Psoas muscle (tissue), 8 donors: ENCODE measurements around the gene KRTAP2-2. TPM values are rescaled to one million over a fixed set of nuclear protein-coding genes. Genes with fewer than 3 reads are reported as not detected.
"Not testable (repeated sequence)": the region's sequence is repeated elsewhere in the genome, so short reads cannot be mapped to it uniquely, and the experiment has no call there.

Source experiments
- ATAC-seq, 4 donors: fragments of 200-7000 bp; cut with Tn5 transposase; one replicate each; pipeline ENCODE4 v1.9.1; 2020; ENCODE audit warnings: moderate library complexity in 3 of 4, mild to moderate bottlenecking in 2 of 4
- DNase-seq, 2 donors: peaks; one replicate each; pipeline ENCODE4 v3.0.0-alpha.2; 2020
- H3K27ac ChIP-seq: fragments of 200-600 bp; one replicate; pipeline ENCODE4 v1.8.0; 2022
- H3K27me3 ChIP-seq, 3 donors: fragments of 200-600 bp in 1 of 3; one replicate each; pipeline versions ENCODE4 v1.6.1 to v1.8.0; 2013 to 2022; ENCODE audit warnings: low read length in 2 of 3, mild to moderate bottlenecking in 2 of 3, moderate library complexity in 1 of 3; ENCODE audit not compliant: insufficient read depth in 3 of 3
- H3K36me3 ChIP-seq, 2 donors: fragments of 200-600 bp in 1 of 2; one replicate each; pipeline versions ENCODE4 v1.6.1 to v1.8.0; 2013 to 2022; ENCODE audit warnings: low read depth in 1 of 2, mild to moderate bottlenecking in 1 of 2, moderate library complexity in 1 of 2; ENCODE audit not compliant: insufficient read depth in 1 of 2
- H3K4me1 ChIP-seq: fragments of 200-600 bp; one replicate; pipeline ENCODE4 v1.8.0; 2022
- H3K4me3 ChIP-seq: fragments of 200-600 bp; one replicate; pipeline ENCODE4 v1.8.0; 2022; ENCODE audit warnings: mild to moderate bottlenecking
- H3K9me3 ChIP-seq: fragments of 200-600 bp; one replicate; pipeline ENCODE4 v1.8.0; 2022
- WGBS, 3 donors: extraction: QIAGEN DNeasy Blood & Tissue Kit; methylation state at CpG; one replicate each; pipeline versions ENCODE4 v1.1.6 to v1.1.7; 2013; 5-methylcytosine and 5-hydroxymethylcytosine counted together
- intact Hi-C, 2 donors: fragments of 100-400 bp; cut with DNase I; formaldehyde crosslinking; loops; one replicate each; pipeline versions ENCODE4 v1.11.0 to v1.14.2; 2022
- long read RNA-seq, 2 donors: library from polyadenylated mRNA; unstranded; transcript quantifications; one replicate each; pipeline ENCODE4 v2.0.0, GENCODE V29; 2021
- polyA plus RNA-seq, 3 donors: library from polyadenylated mRNA; stranded (reverse); fragments of 200-250 nt; gene quantifications; one replicate each; pipeline ENCODE4 v1.2.3, GENCODE V29; 2013
- total RNA-seq, 4 donors: library from RNA; stranded (reverse); fragmentation: NEBNext Ultra II Directional in 2 of 4; extraction: Animal tissue kit (Norgen Biotek cat#: 25700) in 2 of 4; gene quantifications; one replicate each; pipeline versions ENCODE4 v1.2.1 to v1.2.4, GENCODE V29; 2021 to 2023
- TF ChIP-seq, protein P1 (sequence below): fragments of 200-600 bp; IDR thresholded peaks from one replicate; pipeline ENCODE4 v1.8.0; 2022; ENCODE audit warnings: antibody characterized with exemption
- donor health status: healthy with polysubstance abuse.
- donor health status: DM: no; HTN: no; CAD: no; lungs with moderate emphysema.
- donor health status: Bipolar disorder and iron deficiency.
- donor health status: healthy.
- donor health status: DM: yes; HTN: yes; CAD: no.
- donor health status: DM: no; HTN: no; CAD: no.
- donor health status: DM: no; HTN: no; CAD: no.
- donor health status: DM: yes; HTN: yes; CAD: no.

KRTAP2-2 gene
- not detected for total RNA-seq
- polyA plus RNA-seq = not detected
- long read RNA-seq, donor 1 = 0 reads
- long read RNA-seq, donor 2 = 0 reads

DNA sequence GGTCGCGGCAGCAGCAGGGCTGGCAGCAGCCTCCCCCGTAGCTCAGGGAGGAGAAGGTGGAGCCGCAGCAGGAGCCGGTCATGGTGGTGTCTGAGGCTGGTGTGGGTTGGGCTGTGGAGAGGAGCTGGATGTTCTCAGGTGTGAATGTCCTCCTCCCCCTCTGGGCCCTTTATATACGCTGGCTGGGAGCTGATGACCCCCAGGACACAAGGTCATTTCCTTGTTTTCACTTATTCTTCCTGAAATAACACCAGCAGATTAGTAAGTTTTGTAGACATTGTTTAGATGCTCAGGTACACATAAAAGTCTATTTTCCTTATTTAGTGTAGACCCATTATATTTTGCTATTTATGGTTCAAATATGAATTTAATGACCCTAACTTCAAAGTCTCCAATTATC is at the start of gene KRTAP2-2:
Gene KRTAP2-2 (minus strand): TSS at position 101 of the 400 bp plus-strand sequence. CDS start 19 bp downstream, at position 82.
- H3K36me3 ChIP-seq, H3K4me3 ChIP-seq, intact Hi-C loops, DNase-seq, H3K9me3 ChIP-seq, ATAC-seq, H3K4me1 ChIP-seq, H3K27ac ChIP-seq: not testable (repeated sequence)
- peaks cover 0 to 44% (median 0%) of the 10 kb centered on the region in 3 donors for H3K27me3 ChIP-seq
- 29 to 50% (median 35%) methylated on average over 1 of the region's 6 CpGs for WGBS, 3 donors

- ATAC-seq, DNase-seq, intact Hi-C loops, H3K36me3 ChIP-seq, H3K4me1 ChIP-seq, H3K27ac ChIP-seq, H3K9me3 ChIP-seq, H3K4me3 ChIP-seq: not testable (repeated sequence)
- peaks cover 0 to 19% (median 0%) of the 10 kb centered on the region in 3 donors for H3K27me3 ChIP-seq
- WGBS, 3 donors = 73 to 88% (median 79%) methylated on average over 2 of the region's 2 CpGs
Measured at GRCh38 chr17:41104386-41105038, 49.5 kb upstream of the KRTAP2-2 start.

- H3K4me1 ChIP-seq = no peaks in the 10 kb centered on the region
- WGBS, 3 donors = 90 to 96% (median 91%) methylated on average over 1 of the region's 1 CpG
- no peaks in the 10 kb centered on the region for H3K9me3 ChIP-seq
- intact Hi-C loops = no loop called here
- no peak overlapping the region for H3K27ac ChIP-seq
- no peak for ATAC-seq
- peaks cover 0 to 19% (median 0%) of the 10 kb centered on the region in 3 donors for H3K27me3 ChIP-seq
- no peaks in the 10 kb centered on the region for H3K36me3 ChIP-seq
- H3K4me3 ChIP-seq = no peak overlapping the region
- TF ChIP-seq, protein P1, sequence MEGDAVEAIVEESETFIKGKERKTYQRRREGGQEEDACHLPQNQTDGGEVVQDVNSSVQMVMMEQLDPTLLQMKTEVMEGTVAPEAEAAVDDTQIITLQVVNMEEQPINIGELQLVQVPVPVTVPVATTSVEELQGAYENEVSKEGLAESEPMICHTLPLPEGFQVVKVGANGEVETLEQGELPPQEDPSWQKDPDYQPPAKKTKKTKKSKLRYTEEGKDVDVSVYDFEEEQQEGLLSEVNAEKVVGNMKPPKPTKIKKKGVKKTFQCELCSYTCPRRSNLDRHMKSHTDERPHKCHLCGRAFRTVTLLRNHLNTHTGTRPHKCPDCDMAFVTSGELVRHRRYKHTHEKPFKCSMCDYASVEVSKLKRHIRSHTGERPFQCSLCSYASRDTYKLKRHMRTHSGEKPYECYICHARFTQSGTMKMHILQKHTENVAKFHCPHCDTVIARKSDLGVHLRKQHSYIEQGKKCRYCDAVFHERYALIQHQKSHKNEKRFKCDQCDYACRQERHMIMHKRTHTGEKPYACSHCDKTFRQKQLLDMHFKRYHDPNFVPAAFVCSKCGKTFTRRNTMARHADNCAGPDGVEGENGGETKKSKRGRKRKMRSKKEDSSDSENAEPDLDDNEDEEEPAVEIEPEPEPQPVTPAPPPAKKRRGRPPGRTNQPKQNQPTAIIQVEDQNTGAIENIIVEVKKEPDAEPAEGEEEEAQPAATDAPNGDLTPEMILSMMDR = no peak
- no peak for DNase-seq
Measured at GRCh38 chr17:41103896-41104295, 48.9 kb upstream of the KRTAP2-2 start.

DNA sequence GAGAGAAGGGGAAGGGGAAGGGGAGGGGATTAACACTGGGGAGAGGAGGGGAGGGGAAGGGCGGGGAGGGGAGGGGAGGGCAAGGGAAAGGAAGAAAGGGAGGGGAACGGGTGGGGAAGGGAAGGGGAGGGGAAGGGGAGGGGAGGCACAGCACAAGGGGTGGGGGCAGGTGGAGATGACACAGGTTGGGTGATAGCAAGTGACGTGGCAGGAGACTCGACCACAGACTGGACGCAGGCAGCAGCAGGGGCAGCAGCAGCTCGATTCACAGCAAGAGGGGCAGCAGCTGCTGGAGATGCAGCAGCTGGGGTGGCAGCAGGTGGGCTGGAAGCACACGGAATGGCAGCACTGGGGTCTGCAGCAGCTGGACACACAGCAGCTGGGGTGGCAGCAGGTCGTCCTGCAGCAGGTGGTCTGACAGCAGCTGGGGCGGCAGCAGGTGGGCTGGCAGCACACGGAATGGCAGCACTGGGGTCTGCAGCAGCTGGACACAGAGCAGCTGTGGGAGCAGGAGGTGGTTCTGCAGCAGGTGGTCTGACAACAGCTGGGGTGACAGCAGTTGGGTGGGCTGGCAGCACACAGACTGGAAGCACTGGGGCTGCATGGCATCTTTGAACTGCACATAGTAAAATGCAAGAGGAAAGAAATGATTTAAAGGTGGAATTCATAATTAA is 46.7 kb upstream of the KRTAP2-2 start, which contains the start of gene KRTAP4-16:
Gene KRTAP4-16 (minus strand): TSS at position 624 of the 674 bp plus-strand sequence. CDS start 0 bp downstream, at position 624.
- WGBS, 3 donors = 37 to 48% (median 42%) methylated on average over 8 to 10 of the region's 10 CpGs
- intact Hi-C loops = no loop called here
- H3K4me1 ChIP-seq = no peaks in the 10 kb centered on the region
- DNase-seq (no peak), ATAC-seq (no peak)
- no peak within 1 kb of the TSS for H3K27ac ChIP-seq
- H3K9me3 ChIP-seq = no peaks in the 10 kb centered on the region
- peaks cover 0 to 12% (median 0%) of the 10 kb centered on the region in 3 donors for H3K27me3 ChIP-seq
- H3K36me3 ChIP-seq = no peaks in the 10 kb centered on the region
- H3K4me3 ChIP-seq = no peak within 1 kb of the TSS
- TF ChIP-seq, protein P1 = no peak

DNA sequence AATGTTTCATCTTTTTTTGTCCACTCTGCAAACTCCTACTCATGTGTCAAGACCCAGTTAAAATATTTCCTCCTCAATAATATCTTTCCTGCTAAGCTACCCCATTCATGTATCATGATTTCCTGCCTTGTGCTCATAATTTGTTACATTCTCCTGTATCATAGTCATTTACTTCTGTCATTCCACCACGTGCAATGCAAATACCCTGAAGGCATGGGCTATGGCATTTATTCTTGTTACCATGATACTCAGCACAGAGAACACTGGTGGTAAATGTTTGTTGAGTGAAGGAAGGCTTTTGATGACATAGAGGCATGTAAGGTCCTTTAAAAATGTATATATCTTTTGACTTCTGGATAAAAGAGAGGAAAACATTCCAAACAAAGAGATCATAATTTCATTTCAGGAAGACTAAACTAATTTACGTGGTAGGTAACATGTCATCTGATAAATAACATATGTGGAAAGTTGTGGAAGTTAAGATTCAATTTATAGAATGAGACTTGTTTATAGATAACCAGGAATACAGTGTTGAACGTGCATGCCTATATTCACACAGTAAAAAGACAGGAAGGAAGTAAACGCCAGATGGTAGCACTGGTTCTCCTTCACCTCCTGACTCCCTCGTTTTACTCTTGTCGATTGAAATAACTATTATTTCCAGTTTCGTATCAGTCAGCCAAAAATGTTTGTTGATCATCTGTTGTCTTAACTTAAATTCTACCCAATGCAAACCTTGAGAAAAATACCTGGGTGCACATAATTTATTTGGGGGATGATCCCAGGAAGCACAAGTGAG is 44.9 kb upstream of the KRTAP2-2 start:
- H3K27ac ChIP-seq, ATAC-seq, H3K27me3 ChIP-seq, DNase-seq, H3K36me3 ChIP-seq, H3K4me3 ChIP-seq, intact Hi-C loops, H3K9me3 ChIP-seq, H3K4me1 ChIP-seq: not testable (repeated sequence)
- WGBS, 3 donors = 56 to 65% (median 64%) methylated on average over 7 of the region's 7 CpGs
